HCT116 (cell line): Measurements from ENCODE around the gene SND1.

Source experiments
- ATF3 ChIP-seq: IDR thresholded peaks from 2 replicates; pipeline ENCODE4 v1.6.1; 2012
- EGR1 ChIP-seq: IDR thresholded peaks from 2 replicates; pipeline ENCODE4 v1.6.1; 2012; ENCODE audit warnings: low read depth
- EZH2 ChIP-seq: fragments of 200-600 bp; sonication (generic); IDR thresholded peaks from 2 replicates; pipeline ENCODE4 v1.6.1; 2017; ENCODE audit warnings: antibody characterized with exemption, mixed run types
- EZH2phosphoT487 ChIP-seq: fragments of 200-600 bp; IDR thresholded peaks from 2 replicates; pipeline ENCODE4 v1.6.1; 2018; ENCODE audit warnings: antibody characterized with exemption, borderline replicate concordance
- JUND ChIP-seq: IDR thresholded peaks from 2 replicates; pipeline ENCODE4 v1.6.1; 2012
- MAX ChIP-seq: IDR thresholded peaks from 2 replicates; pipeline ENCODE4 v1.6.1; 2012
- POLR2A ChIP-seq: IDR thresholded peaks from 2 replicates; pipeline ENCODE4 v1.7.0; 2011; ENCODE audit warnings: borderline replicate concordance; ENCODE audit not compliant: insufficient read depth, insufficient read length; ENCODE audit errors: extremely low read depth
- POLR2AphosphoS5 ChIP-seq: IDR thresholded peaks from 2 replicates; pipeline ENCODE4 v1.6.1; 2011; ENCODE audit warnings: mild to moderate bottlenecking, low read depth, low read length, moderate library complexity
- SP1 ChIP-seq: IDR thresholded peaks from 2 replicates; pipeline ENCODE4 v1.6.1; 2012; ENCODE audit warnings: low read depth
- ZFX ChIP-seq: fragments of 450-650 bp; IDR thresholded peaks from 2 replicates; pipeline ENCODE4 v1.6.1; 2017
- TF ChIP-seq, protein P1 (sequence below), 3 experiments: fragments of 200-600 bp in 1 of 3; sonication (generic) in 1 of 3; IDR thresholded peaks in 2 of 3; conservative IDR thresholded peaks in 1 of 3; 2 replicates each; pipeline ENCODE4 v1.5.1; 2012 to 2017; ENCODE audit warnings: low read depth in 2 of 3, low read length in 2 of 3, antibody characterized with exemption in 1 of 3, borderline replicate concordance in 1 of 3, control low read depth in 1 of 3, mild to moderate bottlenecking in 1 of 3, mixed read lengths in 1 of 3, mixed run types in 1 of 3, moderate library complexity in 1 of 3; ENCODE audit not compliant: insufficient read depth in 1 of 3

DNA sequence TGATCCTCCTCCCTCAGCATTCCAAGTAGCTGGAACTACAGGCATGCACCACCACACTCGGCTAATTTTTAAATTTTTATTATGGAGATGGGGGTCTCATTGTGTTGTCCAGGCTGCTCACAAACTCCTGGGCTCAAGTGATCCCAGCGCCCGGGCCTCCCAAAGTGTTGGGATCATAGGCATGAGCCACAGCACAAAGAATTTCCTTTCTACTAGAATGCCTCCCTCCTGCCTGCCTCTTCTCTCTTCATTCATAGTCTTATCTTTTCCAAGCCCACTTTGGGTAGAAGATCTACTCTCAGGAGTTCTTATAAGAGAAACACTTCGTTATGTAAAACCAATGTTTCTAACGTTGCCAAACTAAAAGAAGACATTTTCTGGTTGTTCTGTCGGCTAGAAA lies 235.1 kb downstream of the SND1 start:
- no peak for TF ChIP-seq SP1
- TF ChIP-seq, protein P1, sequence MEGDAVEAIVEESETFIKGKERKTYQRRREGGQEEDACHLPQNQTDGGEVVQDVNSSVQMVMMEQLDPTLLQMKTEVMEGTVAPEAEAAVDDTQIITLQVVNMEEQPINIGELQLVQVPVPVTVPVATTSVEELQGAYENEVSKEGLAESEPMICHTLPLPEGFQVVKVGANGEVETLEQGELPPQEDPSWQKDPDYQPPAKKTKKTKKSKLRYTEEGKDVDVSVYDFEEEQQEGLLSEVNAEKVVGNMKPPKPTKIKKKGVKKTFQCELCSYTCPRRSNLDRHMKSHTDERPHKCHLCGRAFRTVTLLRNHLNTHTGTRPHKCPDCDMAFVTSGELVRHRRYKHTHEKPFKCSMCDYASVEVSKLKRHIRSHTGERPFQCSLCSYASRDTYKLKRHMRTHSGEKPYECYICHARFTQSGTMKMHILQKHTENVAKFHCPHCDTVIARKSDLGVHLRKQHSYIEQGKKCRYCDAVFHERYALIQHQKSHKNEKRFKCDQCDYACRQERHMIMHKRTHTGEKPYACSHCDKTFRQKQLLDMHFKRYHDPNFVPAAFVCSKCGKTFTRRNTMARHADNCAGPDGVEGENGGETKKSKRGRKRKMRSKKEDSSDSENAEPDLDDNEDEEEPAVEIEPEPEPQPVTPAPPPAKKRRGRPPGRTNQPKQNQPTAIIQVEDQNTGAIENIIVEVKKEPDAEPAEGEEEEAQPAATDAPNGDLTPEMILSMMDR (IDR thresholded peaks at IDR 0.05 in 2 of 3, conservative IDR thresholded peaks at IDR 0.05 in 1 of 3; ENCODE audit: borderline replicate concordance in 1 of 3, insufficient read depth in 1 of 3, low read depth in 2 of 3, low read length in 2 of 3) = no peak
- no peak for TF ChIP-seq ATF3
- TF ChIP-seq MAX = no peak
- no peak for TF ChIP-seq EZH2
- no peak for TF ChIP-seq POLR2A
- TF ChIP-seq POLR2AphosphoS5 = no peak
- TF ChIP-seq EGR1 = no peak
- TF ChIP-seq ZFX = no peak
- no peak for TF ChIP-seq EZH2phosphoT487
- no peak for TF ChIP-seq JUND
